ENCODE measurements around the gene LRRC45. TPM values are rescaled to one million over a fixed set of nuclear protein-coding genes. Genes with fewer than 3 reads are reported as not detected.
A peak's percentile ranks its signal among the peaks of the same experiment; 100 is the strongest.

LRRC45 gene
- total and polyA plus RNA-seq, 9 of the 15 experiments (the other 6 are each of a cell fraction or from before 2014, with no cell fraction given) = 3.5 to 21.5 (median 11.2) TPM; not detected in 2

GRCh38 chr17:82079001-82079677, 56.0 kb downstream of the LRRC45 start (continued):
- TF ChIP-seq, protein P1, sequence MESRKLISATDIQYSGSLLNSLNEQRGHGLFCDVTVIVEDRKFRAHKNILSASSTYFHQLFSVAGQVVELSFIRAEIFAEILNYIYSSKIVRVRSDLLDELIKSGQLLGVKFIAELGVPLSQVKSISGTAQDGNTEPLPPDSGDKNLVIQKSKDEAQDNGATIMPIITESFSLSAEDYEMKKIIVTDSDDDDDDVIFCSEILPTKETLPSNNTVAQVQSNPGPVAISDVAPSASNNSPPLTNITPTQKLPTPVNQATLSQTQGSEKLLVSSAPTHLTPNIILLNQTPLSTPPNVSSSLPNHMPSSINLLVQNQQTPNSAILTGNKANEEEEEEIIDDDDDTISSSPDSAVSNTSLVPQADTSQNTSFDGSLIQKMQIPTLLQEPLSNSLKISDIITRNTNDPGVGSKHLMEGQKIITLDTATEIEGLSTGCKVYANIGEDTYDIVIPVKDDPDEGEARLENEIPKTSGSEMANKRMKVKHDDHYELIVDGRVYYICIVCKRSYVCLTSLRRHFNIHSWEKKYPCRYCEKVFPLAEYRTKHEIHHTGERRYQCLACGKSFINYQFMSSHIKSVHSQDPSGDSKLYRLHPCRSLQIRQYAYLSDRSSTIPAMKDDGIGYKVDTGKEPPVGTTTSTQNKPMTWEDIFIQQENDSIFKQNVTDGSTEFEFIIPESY (CRISPR knock-in tag; IDR thresholded peaks at IDR 0.05) = peak; percentile 99
- TF ChIP-seq NKRF (IDR thresholded peaks at IDR 0.05; ENCODE audit: borderline replicate concordance) = no peak
- no peak for TF ChIP-seq SREBF2 (CRISPR knock-in tag; IDR thresholded peaks at IDR 0.05)
- TF ChIP-seq RBFOX2 (IDR thresholded peaks at IDR 0.05; ENCODE audit: low read depth, low read length) = peak; percentile 49
- TF ChIP-seq POLR2B (IDR thresholded peaks at IDR 0.05; ENCODE audit: low read depth, partially characterized antibody) = peak; percentile 25
- TF ChIP-seq POLR2G (IDR thresholded peaks at IDR 0.05; ENCODE audit: low read depth, low read length) = peak; percentile 58
- no peak for TF ChIP-seq TAF1 (IDR thresholded peaks at IDR 0.05; ENCODE audit: control insufficient read depth, extremely low read depth, insufficient read depth, low read length, severe bottlenecking)
- TF ChIP-seq KAT2B (IDR thresholded peaks at IDR 0.05; ENCODE audit: low read depth, low read length) = no peak
- no peak for TF ChIP-seq ZNF41 (CRISPR knock-in tag; conservative IDR thresholded peaks at IDR 0.05)
